ENCODE data around the gene APOB.

The APOB gene

GRCh38 chr2:21046506-21046905 lies 2.6 kb upstream of the APOB start:
- no peak for DNase-seq (ENCODE audit: low read depth)

DNA sequence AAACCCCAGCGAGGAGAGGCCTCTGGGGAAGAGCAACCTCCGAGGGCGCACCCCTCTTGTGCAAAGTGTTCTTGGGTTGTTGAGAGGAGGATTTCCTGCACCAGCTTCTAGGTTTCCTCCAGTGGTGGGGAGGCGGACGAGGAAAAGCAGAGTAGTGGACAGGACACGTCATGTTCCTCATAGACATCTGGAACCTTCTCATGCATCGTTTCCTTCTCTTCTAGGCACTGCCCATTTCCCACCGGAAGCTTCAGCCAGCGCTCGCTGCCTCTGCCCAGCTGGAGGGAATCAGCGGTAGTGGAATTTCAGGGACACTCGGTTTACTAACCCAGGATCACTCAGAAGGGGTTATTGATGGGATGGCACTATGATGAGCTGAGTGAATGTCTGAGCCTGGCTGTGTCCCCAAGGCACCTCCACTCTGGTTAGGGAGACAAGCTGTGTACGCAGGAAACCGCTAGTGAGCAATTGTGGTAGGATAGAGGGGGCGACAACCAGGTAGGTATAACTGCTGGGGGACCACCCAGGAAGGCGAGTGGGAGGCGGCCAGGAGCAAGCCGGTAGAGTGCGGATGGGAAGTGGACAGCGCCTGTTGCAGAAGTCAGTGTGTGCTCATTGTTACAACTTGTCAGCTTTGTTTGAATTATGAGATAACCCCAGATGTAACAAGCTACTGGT lies 960 bp upstream of the APOB start:
- DNase-seq (ENCODE audit: low read depth) = no peak

GRCh38 chr2:21042958-21043743 lies 722 bp downstream of the APOB start:
- DNase-seq (ENCODE audit: low read depth) = peak; percentile 21

DNA sequence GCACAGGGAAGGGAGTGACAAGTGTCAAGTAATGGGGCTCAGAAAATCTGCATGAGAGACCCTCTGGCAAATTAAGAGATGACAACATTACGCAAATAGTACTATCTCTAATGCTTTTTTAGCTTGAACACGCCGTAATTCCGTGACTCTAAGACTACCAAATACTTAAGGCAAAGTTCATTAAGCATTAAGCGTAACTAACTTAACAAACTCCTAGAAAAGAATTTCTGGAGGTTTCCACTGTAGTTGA lies 1.2 kb downstream of the APOB start:
- no peak for DNase-seq (ENCODE audit: low read depth)

DNA sequence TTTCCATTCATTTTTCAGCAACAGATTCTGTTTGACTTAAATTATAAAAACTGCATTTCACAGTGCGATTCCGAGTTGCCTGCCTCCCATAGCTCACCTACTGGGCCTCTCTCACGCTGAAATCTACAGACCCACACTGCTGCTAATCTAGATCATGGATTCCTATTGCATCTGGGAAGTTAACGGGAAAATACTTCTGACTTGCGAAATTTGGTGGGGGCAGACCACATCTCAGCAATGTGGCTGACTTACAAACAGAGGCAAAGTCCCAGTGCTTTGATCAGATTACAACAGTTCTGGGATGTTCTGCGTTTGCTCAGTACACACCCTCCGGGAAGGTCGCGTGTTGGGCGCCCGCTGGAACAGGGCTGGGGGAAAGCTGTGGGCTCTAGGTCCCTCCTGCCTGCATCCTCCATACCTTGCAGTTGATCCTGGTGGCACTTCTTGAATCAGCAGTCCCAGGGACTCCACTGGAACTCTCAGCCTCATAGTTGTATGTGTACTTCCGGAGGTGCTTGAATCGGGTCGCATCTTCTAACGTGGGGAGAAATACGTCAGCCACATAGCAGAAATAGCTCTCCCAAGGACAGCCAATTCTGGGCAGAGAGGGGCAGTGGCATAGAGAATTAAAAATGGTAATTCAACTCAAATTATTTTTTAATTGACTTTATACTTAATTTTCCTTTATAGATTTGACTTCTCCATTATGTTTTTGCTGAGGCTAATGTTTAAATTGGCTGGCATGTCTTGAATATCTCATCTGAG lies 1.7 kb downstream of the APOB start:
- no peak for DNase-seq (ENCODE audit: low read depth)

DNA sequence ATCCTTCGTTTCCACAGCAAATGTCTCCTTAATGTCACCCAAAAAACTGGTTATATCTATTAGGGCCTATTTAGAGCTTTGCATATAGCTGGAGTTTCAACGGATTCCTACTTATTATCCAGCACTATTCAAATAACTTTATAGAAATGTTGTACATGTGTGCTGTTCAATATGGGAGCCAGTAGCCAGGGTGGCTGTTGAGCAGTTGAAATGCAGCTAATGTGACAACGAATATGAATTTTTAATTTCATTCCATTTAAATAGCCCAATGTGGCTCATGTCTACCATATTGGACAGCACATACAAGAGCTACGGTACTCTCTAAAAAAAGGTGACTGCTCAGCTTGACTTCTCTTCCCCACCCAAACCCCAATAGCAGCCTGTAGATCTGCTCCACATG lies 2.4 kb downstream of the APOB start:
- DNase-seq (ENCODE audit: low read depth) = no peak

- DNase-seq (ENCODE audit: low read depth) = no peak
These were observed 3.1 kb downstream of the APOB start for GRCh38 chr2:21040468-21041377.

GRCh38 chr2:21039979-21040467 lies 3.9 kb downstream of the APOB start:
- no peak for DNase-seq (ENCODE audit: low read depth)

GRCh38 chr2:21039080-21039556 lies 4.8 kb downstream of the APOB start:
- no peak for DNase-seq (ENCODE audit: low read depth)

- no peak for DNase-seq (ENCODE audit: low read depth)
These were observed 5.3 kb downstream of the APOB start for GRCh38 chr2:21038403-21039073.

- DNase-seq (ENCODE audit: low read depth) = no peak
These were observed 6.2 kb downstream of the APOB start for GRCh38 chr2:21037671-21038108.

DNA sequence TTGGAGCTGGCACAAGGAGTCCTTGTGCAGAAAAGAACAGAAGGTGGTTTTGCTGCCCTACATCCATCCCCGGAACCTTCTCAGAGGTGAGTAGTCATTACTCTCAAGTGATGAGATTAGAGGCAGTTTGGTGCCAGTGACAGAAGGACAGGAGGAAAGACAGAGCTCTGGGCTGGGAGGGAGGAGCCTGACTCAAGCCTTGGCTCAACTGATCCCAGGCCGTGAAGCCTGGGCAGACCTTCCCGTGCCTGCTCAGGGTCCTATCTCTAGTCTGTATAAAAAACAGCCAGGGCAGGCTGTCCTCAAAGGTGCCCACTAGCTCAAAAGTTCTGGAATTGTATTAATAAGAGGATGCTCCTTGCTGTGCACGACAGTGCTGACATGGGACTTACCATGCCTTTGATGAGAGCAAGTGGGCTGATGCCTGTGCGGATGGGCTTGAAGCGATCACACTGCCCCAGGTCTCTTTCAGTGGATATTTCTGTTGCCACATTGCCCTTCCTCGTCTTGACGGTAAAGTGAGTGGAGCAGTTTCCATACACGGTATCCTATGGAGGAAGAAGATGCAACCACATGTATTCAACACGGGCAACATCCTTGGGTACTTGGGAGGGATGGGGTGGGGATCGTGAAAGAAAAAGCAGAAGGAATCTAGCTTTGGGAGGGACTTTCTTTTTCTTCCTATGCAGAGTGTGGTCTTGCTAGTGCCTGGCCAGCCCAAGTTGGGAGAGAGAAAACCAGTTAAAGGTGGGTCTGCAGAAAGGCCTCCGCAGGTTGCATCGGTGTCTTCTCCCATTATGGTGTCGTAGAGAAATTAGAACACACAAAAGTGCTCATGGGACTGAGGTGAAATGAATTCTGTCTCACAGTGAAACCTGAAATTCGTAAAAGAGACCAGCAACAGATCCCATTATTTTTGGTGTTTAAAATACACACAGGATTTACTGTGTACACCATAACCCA lies 6.9 kb downstream of the APOB start:
- DNase-seq (ENCODE audit: low read depth) = no peak

GRCh38 chr2:21035974-21036707 lies 7.7 kb downstream of the APOB start:
- DNase-seq (ENCODE audit: low read depth) = no peak

DNA sequence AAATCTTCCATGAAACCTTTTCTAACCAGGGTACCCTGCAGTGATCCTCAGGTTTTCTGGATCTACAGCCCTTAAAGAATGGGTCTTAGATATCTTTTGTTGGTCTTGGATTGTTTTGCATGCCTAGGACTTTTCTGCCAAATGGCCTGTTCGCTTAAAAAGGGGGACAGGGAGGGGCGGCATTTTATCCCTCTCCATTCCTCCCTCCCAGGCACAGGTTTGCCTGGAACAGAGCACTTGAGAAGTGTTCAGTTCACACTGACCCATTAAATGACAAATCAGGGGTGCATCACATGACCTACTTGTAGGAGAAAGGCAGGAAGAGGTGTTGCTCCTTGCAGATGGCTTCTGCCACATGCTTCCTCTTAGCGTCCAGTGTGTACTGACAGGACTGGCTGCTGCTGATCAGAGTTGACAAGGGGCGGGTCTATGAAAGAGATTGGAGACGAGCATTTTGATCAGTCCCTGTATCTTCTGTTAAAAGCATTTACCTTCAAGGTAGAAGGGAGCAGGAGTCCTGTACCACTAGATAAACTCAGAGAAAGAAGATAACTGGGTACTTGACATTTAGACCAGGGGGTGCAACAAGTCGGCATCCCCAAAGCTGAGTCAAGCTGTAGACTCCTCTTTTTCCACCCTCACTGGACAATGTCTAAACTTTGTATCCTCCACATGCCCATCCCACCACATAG lies 8.4 kb downstream of the APOB start:
- DNase-seq (ENCODE audit: low read depth) = no peak

- no peak for DNase-seq (ENCODE audit: low read depth)
These were observed 8.9 kb downstream of the APOB start for GRCh38 chr2:21034972-21035279.

DNA sequence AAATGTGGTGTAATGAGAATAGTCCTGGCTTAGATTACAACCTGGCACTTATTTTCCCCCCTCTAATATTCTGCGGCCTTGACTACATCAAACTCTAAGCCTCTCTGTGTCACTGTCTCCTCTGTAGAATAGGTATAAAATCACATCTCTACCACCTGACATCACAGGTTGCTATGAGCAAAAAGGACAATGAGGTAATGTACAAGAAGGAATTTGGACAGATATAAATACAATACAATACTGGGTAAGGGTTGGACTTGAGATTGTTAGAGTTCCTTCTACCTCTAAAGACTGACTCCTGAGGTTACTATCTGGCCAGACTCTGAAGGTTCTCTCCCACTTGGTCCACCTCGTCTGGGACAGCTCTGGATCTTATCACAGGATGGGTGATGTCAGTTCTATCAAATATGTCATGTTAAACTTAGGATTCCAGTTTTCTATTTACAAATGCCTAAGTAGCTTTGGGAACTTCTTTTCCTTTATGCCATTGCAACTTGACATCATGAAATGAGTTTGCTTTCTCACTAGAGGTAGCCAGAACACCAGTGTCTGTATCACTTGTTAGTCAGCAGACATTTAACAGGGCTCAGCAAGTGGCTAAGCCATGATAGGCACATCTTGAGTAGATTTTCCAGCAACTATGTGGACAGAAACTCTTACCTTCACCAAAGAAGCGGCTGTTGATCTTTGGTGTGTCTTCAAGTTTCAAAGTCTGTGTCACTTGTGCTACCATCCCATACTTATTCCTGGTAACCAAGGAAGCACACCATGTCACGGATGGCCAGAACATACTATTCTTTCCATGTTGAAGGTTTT lies 9.5 kb downstream of the APOB start:
- DNase-seq (ENCODE audit: low read depth) = no peak

DNA sequence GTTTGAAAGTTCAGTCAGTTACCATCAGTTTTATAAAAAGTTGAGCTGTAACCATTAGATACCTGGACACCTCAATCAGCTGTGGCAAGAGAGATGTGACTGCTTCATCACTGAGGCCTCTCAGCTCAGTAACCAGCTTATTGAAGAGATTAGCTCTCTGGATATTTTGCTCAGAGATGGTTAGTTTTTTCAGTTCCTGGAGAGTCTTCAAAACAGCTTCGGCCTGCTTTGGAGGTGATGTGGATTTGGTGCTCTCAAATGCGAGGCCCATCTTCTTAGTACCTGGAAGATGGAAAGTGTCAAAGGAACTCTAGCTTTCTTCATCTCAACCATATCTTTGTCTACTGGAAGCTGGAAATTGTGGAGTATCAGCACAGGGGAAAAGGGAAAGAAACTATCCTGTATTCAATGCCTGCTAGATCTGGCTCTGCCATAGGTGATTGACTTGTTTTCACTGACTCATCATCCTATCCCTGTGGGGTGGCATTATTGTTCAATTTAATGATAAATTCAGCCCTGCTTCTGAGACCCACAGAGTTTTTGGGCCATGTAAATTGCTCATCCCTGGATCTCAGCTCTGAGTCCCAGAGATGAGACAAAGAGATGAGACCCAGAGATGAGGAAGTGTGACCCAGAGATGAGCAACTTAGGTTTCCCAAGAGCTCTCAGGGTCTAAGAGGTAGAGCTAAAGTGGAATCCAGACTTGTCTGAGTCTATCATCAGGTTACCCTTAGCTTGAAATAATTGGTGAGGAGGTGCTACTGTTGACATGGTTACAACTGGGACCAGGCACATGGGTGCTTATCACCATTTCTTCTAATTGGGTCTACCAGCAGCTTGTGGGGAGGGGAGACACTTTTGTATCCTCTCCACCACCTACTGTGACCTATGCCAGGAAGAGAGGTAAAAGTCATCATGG lies 10.4 kb downstream of the APOB start:
- DNase-seq (ENCODE audit: low read depth) = no peak
